Mucosa of stomach (tissue), 1 donor: ENCODE data around the gene CAP1.
A peak's percentile ranks its signal among the peaks of the same experiment; 100 is the strongest.
"Not testable (repeated sequence)": the region's sequence is repeated elsewhere in the genome, so short reads cannot be mapped to it uniquely, and the experiment has no call there.

ENCODE experiments used
- H3K27me3 ChIP-seq: one replicate; pipeline ENCODE4 v1.7.0; 2013; ENCODE audit warnings: mild to moderate bottlenecking, low read length; ENCODE audit not compliant: control insufficient read depth, insufficient read depth
- H3K36me3 ChIP-seq: one replicate; pipeline ENCODE4 v1.7.0; 2013; ENCODE audit warnings: low read length; ENCODE audit not compliant: control insufficient read depth, insufficient read depth
- H3K4me1 ChIP-seq: one replicate; pipeline ENCODE4 v1.7.0; 2013; ENCODE audit warnings: mild to moderate bottlenecking, low read length; ENCODE audit not compliant: control insufficient read depth, insufficient read depth
- H3K4me3 ChIP-seq: one replicate; pipeline ENCODE4 v1.7.0; 2013; ENCODE audit warnings: low read length
- H3K9ac ChIP-seq: one replicate; pipeline ENCODE4 v1.7.0; 2013; ENCODE audit warnings: mild to moderate bottlenecking, low read length, moderate library complexity
- H3K9me3 ChIP-seq: one replicate; pipeline ENCODE4 v1.7.0; 2013; ENCODE audit warnings: mild to moderate bottlenecking, low read length, moderate library complexity; ENCODE audit not compliant: control insufficient read depth
- donor health status: Pancreatic carcinoma.

CAP1 gene

GRCh38 chr1:40040511-40041465 lies at the start of gene CAP1:
Gene CAP1 (plus strand): TSS chr1:40040729. CDS start chr1:40059347, 18,618 bp downstream.
- Histone ChIP-seq H3K4me1 (peaks cover 32% of the 10 kb centered on the region), H3K4me3 (peak within 1 kb of the TSS; percentile 96), H3K9me3 (no peaks in the 10 kb centered on the region), H3K27me3 (no peaks in the 10 kb centered on the region), H3K36me3 (no peaks in the 10 kb centered on the region), H3K9ac (peak within 1 kb of the TSS; percentile 86)

GRCh38 chr1:39992234-39992633 lies 48.3 kb upstream of the CAP1 start:
- H3K27me3 ChIP-seq, result no peaks in the 10 kb centered on the region
- H3K4me1 ChIP-seq, result peaks cover 15% of the 10 kb centered on the region
- H3K4me3 ChIP-seq, result no peak overlapping the region
- no peaks in the 10 kb centered on the region for H3K36me3 ChIP-seq
- H3K9me3 ChIP-seq, result no peaks in the 10 kb centered on the region
- H3K9ac ChIP-seq, result no peak overlapping the region

GRCh38 chr1:39992888-39993287 lies 47.6 kb upstream of the CAP1 start:
- Histone ChIP-seq H3K9ac (no peak overlapping the region), H3K9me3 (no peaks in the 10 kb centered on the region), H3K4me1 (peaks cover 12% of the 10 kb centered on the region), H3K27me3 (no peaks in the 10 kb centered on the region), H3K4me3 (no peak overlapping the region), H3K36me3 (no peaks in the 10 kb centered on the region)

GRCh38 chr1:39995973-39996393 lies 44.5 kb upstream of the CAP1 start:
- H3K9ac ChIP-seq, result no peak overlapping the region
- no peak overlapping the region for H3K4me3 ChIP-seq
- H3K9me3 ChIP-seq, result no peaks in the 10 kb centered on the region
- H3K4me1 ChIP-seq, result no peaks in the 10 kb centered on the region
- H3K27me3 ChIP-seq, result no peaks in the 10 kb centered on the region
- H3K36me3 ChIP-seq, result no peaks in the 10 kb centered on the region

- H3K27me3 ChIP-seq, result no peaks in the 10 kb centered on the region
Measured at GRCh38 chr1:39996396-39997004, 44.0 kb upstream of the CAP1 start.

GRCh38 chr1:40001456-40001855 lies 39.1 kb upstream of the CAP1 start:
- Histone ChIP-seq H3K36me3 (no peaks in the 10 kb centered on the region), H3K4me1 (no peaks in the 10 kb centered on the region), H3K4me3 (no peak overlapping the region), H3K27me3 (no peaks in the 10 kb centered on the region), H3K9ac (no peak overlapping the region), H3K9me3 (no peaks in the 10 kb centered on the region)

More at GRCh38 chr1:39996396-39997004, 44.0 kb upstream of the CAP1 start:
- no peak overlapping the region for H3K9ac ChIP-seq
- H3K4me1 ChIP-seq, result no peaks in the 10 kb centered on the region
- no peaks in the 10 kb centered on the region for H3K9me3 ChIP-seq
- no peak overlapping the region for H3K4me3 ChIP-seq
- H3K36me3 ChIP-seq, result no peaks in the 10 kb centered on the region

GRCh38 chr1:40003156-40004093 lies 37.1 kb upstream of the CAP1 start:
- Histone ChIP-seq H3K27me3 (no peaks in the 10 kb centered on the region), H3K36me3 (no peaks in the 10 kb centered on the region), H3K9me3 (no peaks in the 10 kb centered on the region), H3K4me1 (no peaks in the 10 kb centered on the region), H3K9ac (no peak overlapping the region), H3K4me3 (no peak overlapping the region)

GRCh38 chr1:40004857-40005256 lies 35.7 kb upstream of the CAP1 start:
- H3K27me3 ChIP-seq, result no peaks in the 10 kb centered on the region
- no peak overlapping the region for H3K4me3 ChIP-seq
- H3K9ac ChIP-seq, result no peak overlapping the region
- no peaks in the 10 kb centered on the region for H3K9me3 ChIP-seq
- H3K36me3 ChIP-seq, result no peaks in the 10 kb centered on the region
- no peaks in the 10 kb centered on the region for H3K4me1 ChIP-seq

- H3K27me3 ChIP-seq, H3K4me3 ChIP-seq, H3K9me3 ChIP-seq, H3K36me3 ChIP-seq, H3K9ac ChIP-seq, H3K4me1 ChIP-seq: not testable (repeated sequence)
Measured at GRCh38 chr1:40007481-40008034, 33.0 kb upstream of the CAP1 start.

GRCh38 chr1:40011198-40011597 lies 29.3 kb upstream of the CAP1 start:
- Histone ChIP-seq H3K4me1 (no peaks in the 10 kb centered on the region), H3K36me3 (no peaks in the 10 kb centered on the region), H3K4me3 (no peak overlapping the region), H3K9ac (no peak overlapping the region), H3K27me3 (no peaks in the 10 kb centered on the region), H3K9me3 (no peaks in the 10 kb centered on the region)

- Histone ChIP-seq H3K9me3 (no peaks in the 10 kb centered on the region), H3K9ac (no peak overlapping the region), H3K4me3 (no peak overlapping the region), H3K36me3 (no peaks in the 10 kb centered on the region), H3K27me3 (no peaks in the 10 kb centered on the region), H3K4me1 (no peaks in the 10 kb centered on the region)
Measured at GRCh38 chr1:40014253-40014706, 26.2 kb upstream of the CAP1 start.
